HG03575 (cell line): ENCODE measurements around the gene KAZN.

Experiments
- ATAC-seq: cut with Tn5 transposase; IDR thresholded peaks from one replicate; pipeline ENCODE4 v1.9.1; 2021; ENCODE audit not compliant: unreplicated experiment, insufficient number of reproducible peaks, low FRiP score; ENCODE audit errors: extremely low read depth

KAZN gene

GRCh38 chr1:14824314-14824915, 225.9 kb downstream of the KAZN start:
- ATAC-seq = no peak

- ATAC-seq = no peak
These were observed 226.9 kb downstream of the KAZN start for GRCh38 chr1:14825396-14825795.

GRCh38 chr1:14826172-14826636, 227.7 kb downstream of the KAZN start:
- no peak for ATAC-seq

- ATAC-seq = no peak
These were observed 228.3 kb downstream of the KAZN start for GRCh38 chr1:14826731-14827326.

- no peak for ATAC-seq
These were observed 229.4 kb downstream of the KAZN start for GRCh38 chr1:14827870-14828269.

- ATAC-seq = no peak
These were observed 230.2 kb downstream of the KAZN start for GRCh38 chr1:14828665-14829064.

GRCh38 chr1:14835725-14836124, 237.2 kb downstream of the KAZN start:
- ATAC-seq = no peak

GRCh38 chr1:14836426-14837140, 238.1 kb downstream of the KAZN start:
- ATAC-seq = no peak

GRCh38 chr1:14840374-14840773, 241.9 kb downstream of the KAZN start:
- no peak for ATAC-seq

- ATAC-seq = no peak
These were observed 243.0 kb downstream of the KAZN start for GRCh38 chr1:14841456-14841855.

- ATAC-seq = no peak
These were observed 243.5 kb downstream of the KAZN start for GRCh38 chr1:14841951-14842350.

- ATAC-seq = no peak
These were observed 243.9 kb downstream of the KAZN start for GRCh38 chr1:14842361-14842760.

- ATAC-seq = no peak
These were observed 244.4 kb downstream of the KAZN start for GRCh38 chr1:14842891-14843290.

- ATAC-seq = no peak
These were observed 245.0 kb downstream of the KAZN start for GRCh38 chr1:14843525-14843924.

GRCh38 chr1:14844356-14844755, 245.9 kb downstream of the KAZN start:
- ATAC-seq = no peak

- no peak for ATAC-seq
These were observed 246.6 kb downstream of the KAZN start for GRCh38 chr1:14844923-14845617.

GRCh38 chr1:14845851-14846250, 247.4 kb downstream of the KAZN start:
- ATAC-seq = no peak

GRCh38 chr1:14846688-14847087, 248.2 kb downstream of the KAZN start:
- no peak for ATAC-seq

- ATAC-seq = no peak
These were observed 249.7 kb downstream of the KAZN start for GRCh38 chr1:14848203-14848602.

GRCh38 chr1:14848625-14849024, 250.1 kb downstream of the KAZN start:
- no peak for ATAC-seq
